K562 (cell line): Measurements from ENCODE around the gene TCF12. TPM values are rescaled to one million over a fixed set of nuclear protein-coding genes. Genes with fewer than 3 reads are reported as not detected.

Source experiments
- ATAC-seq: fragments of 200-7000 bp; cut with Tn5 transposase; 3 replicates; pipeline ENCODE4 v1.9.1; 2020; ENCODE audit warnings: moderate library complexity
- BruUV-seq: library from RNA; stranded (reverse); fragments of 400-500 nt; replicated peaks from 2 replicates; lab custom pipeline; 2021; lab: Mats Ljungman, UMichigan
- CTCF ChIA-PET: fragments of 300-600 bp; formaldehyde crosslinking; extraction: SDS; loops from one replicate; lab custom pipeline; 2021; ENCODE audit warnings: low intra/inter-chr PET ratio; lab: Yijun Ruan, JAX
- POLR2A ChIA-PET: fragments of 300-600, 350-650 bp; sonication (Branson Sonifier 250); formaldehyde crosslinking; extraction: SDS; loops from one replicate; lab custom pipeline; 2021; ENCODE audit warnings: antibody characterized with exemption, inconsistent platforms; lab: Yijun Ruan, JAX
- DNase-seq, 4 experiments: peaks; one replicate each; pipeline versions ENCODE4 v3.0.0 to v3.0.0-alpha.2; 2011 to 2018; ENCODE audit warnings: low spot score in 3 of 4, mixed read lengths in 3 of 4; ENCODE audit errors: extremely low read depth in 1 of 4
- FAIRE-seq: peaks from 2 replicates; lab custom pipeline; 2011; peaks lifted over from hg19 to GRCh38; lab: Jason Lieb, UNC
- H2AFZ ChIP-seq: 2 replicates; pipeline ENCODE4 v1.6.0; 2011; ENCODE audit warnings: low read depth, low read length, control low read depth, inconsistent platforms
- H3K27ac ChIP-seq: fragments of 200-600 bp; 3 replicates; pipeline ENCODE4 v1.8.0; 2011; ENCODE audit warnings: low read depth, mild to moderate bottlenecking, control low read depth, inconsistent platforms, low read length, moderate library complexity, mixed read lengths; ENCODE audit errors: extremely low read depth
- H3K27me3 ChIP-seq, 2 experiments: fragments of 300-600 bp in 1 of 2; 2 replicates in 1 of 2; 3 replicates in 1 of 2; pipeline versions ENCODE4 v1.6.0 to v1.8.0; 2011; ENCODE audit warnings: inconsistent platforms in 2 of 2, low read length in 2 of 2, mild to moderate bottlenecking in 1 of 2, mixed read lengths in 1 of 2, moderate library complexity in 1 of 2; ENCODE audit not compliant: control insufficient read depth in 2 of 2, insufficient read depth in 2 of 2
- H3K36me3 ChIP-seq: fragments of 300-600 bp; 3 replicates; pipeline ENCODE4 v1.8.0; 2011; ENCODE audit warnings: mild to moderate bottlenecking, low read length, inconsistent platforms; ENCODE audit not compliant: control insufficient read depth, insufficient read depth
- H3K4me1 ChIP-seq, 2 experiments: fragments of 200-600 bp in 1 of 2; replicated peaks in 1 of 2; 2 replicates in 1 of 2; 3 replicates in 1 of 2; pipeline versions ENCODE4 v1.5.1 to v1.8.0; 2011; ENCODE audit warnings: inconsistent platforms in 2 of 2, low read length in 2 of 2, mild to moderate bottlenecking in 1 of 2, mixed read lengths in 1 of 2, moderate library complexity in 1 of 2; ENCODE audit not compliant: control insufficient read depth in 2 of 2, insufficient read depth in 2 of 2
- H3K4me2 ChIP-seq: 2 replicates; pipeline ENCODE4 v1.6.1; 2011; ENCODE audit warnings: low read length, control low read depth, inconsistent platforms, mixed read lengths; ENCODE audit not compliant: insufficient read depth
- H3K4me3 ChIP-seq: fragments of 200-600 bp; sonication (generic), shearing (Covaris generic); 2 replicates; pipeline ENCODE4 v1.5.1; 2016; ENCODE audit warnings: control low read depth, inconsistent platforms
- H3K79me2 ChIP-seq: fragments of 200-600 bp; 3 replicates; pipeline ENCODE4 v1.8.0; 2011; ENCODE audit warnings: low read length, inconsistent platforms; ENCODE audit not compliant: control insufficient read depth, insufficient read depth
- H3K9ac ChIP-seq, 2 experiments: 2 replicates each; pipeline versions ENCODE4 v1.6.0 to v1.6.1; 2011; ENCODE audit warnings: low read depth in 2 of 2, low read length in 2 of 2, control low read depth in 1 of 2, inconsistent platforms in 1 of 2, mild to moderate bottlenecking in 1 of 2, mixed read lengths in 1 of 2; ENCODE audit not compliant: insufficient read depth in 1 of 2
- H3K9me1 ChIP-seq: one replicate; pipeline ENCODE4 v1.6.0; 2011; ENCODE audit warnings: inconsistent platforms, mild to moderate bottlenecking, low read length, moderate library complexity; ENCODE audit not compliant: control insufficient read depth, insufficient read depth
- H3K9me3 ChIP-seq: replicated peaks from 2 replicates; pipeline ENCODE4 v1.5.1; 2011; ENCODE audit warnings: low read depth, low read length, inconsistent platforms; ENCODE audit not compliant: control insufficient read depth, insufficient read depth
- H4K20me1 ChIP-seq: replicated peaks from 2 replicates; pipeline ENCODE4 v1.6.1; 2011; ENCODE audit warnings: low read length, inconsistent platforms, mixed read lengths; ENCODE audit not compliant: control insufficient read depth, insufficient read depth
- C11orf30 ChIP-seq: fragments of 450-650 bp; IDR thresholded peaks from 2 replicates; pipeline ENCODE4 v1.6.1; 2016; ENCODE audit warnings: low read depth, mild to moderate bottlenecking
- CREB1 ChIP-seq, 2 experiments: sonication (generic) in 1 of 2; formaldehyde crosslinking in 1 of 2; IDR thresholded peaks; 2 replicates each; pipeline versions ENCODE4 v1.6.1 to v1.8.0; 2012 to 2022; ENCODE audit warnings: inconsistent platforms in 1 of 2, mild to moderate bottlenecking in 1 of 2, missing genetic modification reagents in 1 of 2, moderate library complexity in 1 of 2
- CREM ChIP-seq: IDR thresholded peaks from 2 replicates; pipeline ENCODE4 v1.6.1; 2014; ENCODE audit warnings: antibody characterized with exemption, low read depth
- CTBP1 ChIP-seq: fragments of 450-650 bp; IDR thresholded peaks from 2 replicates; pipeline ENCODE4 v1.6.1; 2016; ENCODE audit warnings: borderline replicate concordance
- DPF2 ChIP-seq: fragments of 450-650 bp; IDR thresholded peaks from 2 replicates; pipeline ENCODE4 v1.6.1; 2016
- FOSL1 ChIP-seq: fragments of 200-800 bp; sonication (Bioruptor generic); conservative IDR thresholded peaks from 2 replicates; pipeline ENCODE4 v1.6.1; 2016; ENCODE audit warnings: missing genetic modification characterization, missing compliant biosample characterization
- JUN ChIP-seq, 2 experiments: sonication (generic) in 1 of 2; formaldehyde crosslinking in 1 of 2; IDR thresholded peaks; 2 replicates each; pipeline versions ENCODE4 v1.6.1 to v1.8.0; 2012 to 2022; ENCODE audit warnings: borderline replicate concordance in 2 of 2, mild to moderate bottlenecking in 2 of 2, improper control_type of control experiment in 1 of 2, low read depth in 1 of 2, low read length in 1 of 2, missing genetic modification reagents in 1 of 2
- KDM1A ChIP-seq, 2 experiments: fragments of 450-650 bp; IDR thresholded peaks; 2 replicates each; pipeline ENCODE4 v1.6.1; 2016; ENCODE audit warnings: mild to moderate bottlenecking in 2 of 2
- LEF1 ChIP-seq: fragments of 450-650 bp; IDR thresholded peaks from 2 replicates; pipeline ENCODE4 v1.6.1; 2016; ENCODE audit warnings: mild to moderate bottlenecking
- MECOM ChIP-seq: fragments of 250-450 bp; sonication (Bioruptor Pico); IDR thresholded peaks from 2 replicates; pipeline ENCODE4 v1.8.0; 2022; ENCODE audit warnings: inconsistent platforms
- MEIS2 ChIP-seq: fragments of 450-650 bp; IDR thresholded peaks from 2 replicates; pipeline ENCODE4 v1.6.1; 2014; ENCODE audit warnings: mild to moderate bottlenecking; ENCODE audit not compliant: partially characterized antibody
- SMAD4 ChIP-seq: fragments of 250-450 bp; sonication (Bioruptor Pico); conservative IDR thresholded peaks from 2 replicates; pipeline ENCODE4 v1.8.0; 2021; ENCODE audit warnings: inconsistent platforms, mild to moderate bottlenecking, moderate library complexity
- TAL1 ChIP-seq: fragments of 450-650 bp; IDR thresholded peaks from 2 replicates; pipeline ENCODE4 v1.6.1; 2016; ENCODE audit warnings: mild to moderate bottlenecking
- TRIM24 ChIP-seq, 2 experiments: fragments of 450-650 bp; IDR thresholded peaks; 2 replicates each; pipeline ENCODE4 v1.6.1; 2016
- TRIM28 ChIP-seq: fragments of 450-650 bp; IDR thresholded peaks from 2 replicates; pipeline ENCODE4 v1.6.1; 2017
- ZFP36 ChIP-seq: fragments of 150-350 bp; IDR thresholded peaks from 2 replicates; pipeline ENCODE4 v1.6.1; 2018; ENCODE audit warnings: low read length, low read depth; ENCODE audit not compliant: partially characterized antibody
- ZNF316 ChIP-seq: fragments of 450-650 bp; IDR thresholded peaks from 2 replicates; pipeline ENCODE4 v1.6.1; 2016
- WGBS: fragments of 100-300 bp; shearing (Covaris generic); methylation state at CpG from one replicate; pipeline ENCODE4 v1.1.6; 2016; ENCODE audit warnings: low coverage, mixed read lengths; ENCODE audit not compliant: insufficient coverage; ENCODE audit errors: missing lambda C conversion rate; 5-methylcytosine and 5-hydroxymethylcytosine counted together
- in situ Hi-C: fragments of 300-500 bp; cut with MboI; formaldehyde crosslinking; loops from 4 replicates; pipeline ENCODE4 v1.15.0; 2018; ENCODE audit warnings: inconsistent platforms, mixed read lengths
- intact Hi-C: fragments of 100-400 bp; cut with micrococcal nuclease; formaldehyde crosslinking; loops from 2 replicates; pipeline ENCODE4 v1.14.2; 2022
- polyA plus RNA-seq, 8 experiments: library from polyadenylated mRNA; depleted of rRNA in 4 of 8; stranded (reverse) in 5 of 8; unstranded in 3 of 8; fragments of >200 nt; fragmentation: Nextera tagmentation in 2 of 8; fragmentation: Illumina TruSeq in 1 of 8; extraction: Ambion mirVana in 2 of 8; extraction: Trizol in 1 of 8; gene quantifications; 2 replicates each; pipeline versions ENCODE4 v1.2.1 to v1.2.3, GENCODE V29; 2011 to 2014; ENCODE audit warnings: inconsistent platforms in 1 of 8, missing spikeins in 1 of 8
- total RNA-seq, 7 experiments: library from RNA; depleted of rRNA in 6 of 7; stranded (reverse); fragments of >200 nt in 6 of 7; fragmentation: Illumina TruSeq in 2 of 7; extraction: Trizol in 2 of 7; gene quantifications; 2 replicates each; pipeline versions ENCODE4 v1.2.1 to v1.2.3, GENCODE V29; 2011 to 2021; ENCODE audit warnings: low replicate concordance in 1 of 7
- TF ChIP-seq, protein P1 (sequence below), 3 experiments: fragments of 200-800 bp in 1 of 3; fragments of 250-450 bp in 1 of 3; fragments of 450-650 bp in 1 of 3; sonication (Bioruptor Pico) in 1 of 3; sonication (Bioruptor generic) in 1 of 3; formaldehyde crosslinking in 1 of 3; IDR thresholded peaks; 2 replicates each; pipeline versions ENCODE4 v1.6.1 to v1.8.0; 2016 to 2022; ENCODE audit warnings: mild to moderate bottlenecking in 2 of 3, missing genetic modification characterization in 2 of 3, missing compliant biosample characterization in 1 of 3, moderate library complexity in 1 of 3
- TF ChIP-seq, protein P2 (sequence below), 2 experiments: fragments of 250-450 bp in 1 of 2; fragments of 450-650 bp in 1 of 2; sonication (Bioruptor Pico) in 1 of 2; IDR thresholded peaks; 2 replicates each; pipeline versions ENCODE4 v1.6.1 to v1.8.0; 2016 to 2021; ENCODE audit warnings: mild to moderate bottlenecking in 2 of 2, moderate library complexity in 2 of 2, missing compliant biosample characterization in 1 of 2, missing genetic modification characterization in 1 of 2

Gene TCF12
- total and polyA plus RNA-seq, 9 of the 15 experiments (the other 6 are each of a cell fraction or from before 2014, with no cell fraction given): 10.5 to 132 (median 52.9) TPM

DNA sequence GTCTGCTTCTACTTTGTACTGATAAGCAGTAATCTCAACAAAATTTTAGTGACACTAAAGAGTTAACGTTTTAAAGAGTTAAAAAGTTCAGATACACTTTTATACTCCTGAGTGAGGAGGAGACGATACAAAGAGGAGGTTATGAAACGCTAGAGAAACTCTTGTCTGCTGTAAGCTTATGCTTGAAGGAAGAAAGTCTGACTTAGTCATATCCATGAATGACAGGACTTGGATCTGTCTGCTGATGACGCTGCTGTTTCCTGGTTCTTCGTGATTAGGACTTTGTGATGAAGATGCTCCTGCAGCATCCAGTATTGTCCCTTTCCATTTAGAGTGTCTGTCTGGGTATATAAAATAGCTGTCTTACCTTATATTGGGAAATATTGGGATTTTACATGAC is 15.8 kb downstream of the TCF12 start:
- H3K27me3 ChIP-seq: no peaks in the 10 kb centered on the region
- peaks cover 98% of the 10 kb centered on the region for H3K79me2 ChIP-seq
- H3K4me2 ChIP-seq: peak overlapping the region; percentile 6; the same call in 1 of the 2 replicates
- peaks cover 0 to 17% of the 10 kb centered on the region in 2 experiments; a peak in 3 of 5 replicates for H3K4me1 ChIP-seq
- H2AFZ ChIP-seq: no peak overlapping the region
- no peak overlapping the region for H3K9ac ChIP-seq
- peaks cover 26% of the 10 kb centered on the region; the same call in 1 of the 3 replicates for H3K36me3 ChIP-seq
- 1% methylated on average over 5 of the region's 5 CpGs for WGBS
- no peaks in the 10 kb centered on the region for H3K9me1 ChIP-seq
- DNase-seq: peak in 3 of 4 experiments; percentile 15 to 68 (median 49)
- peak overlapping the region; percentile 64; the same call in 2 of the 3 replicates for H3K27ac ChIP-seq
- no peak overlapping the region for H3K4me3 ChIP-seq
- ChIA-PET POLR2A (interaction anchor here (1.0 to 1.7 kb wide), 5 partner anchors 9 to 37 kb away, joined by 3 to 8 read pairs (median 3); partner anchors contain the start of gene TCF12), CTCF (no interaction called here)
- peak; percentile 85 for ATAC-seq
- BruUV-seq: no TSS peak
- in situ Hi-C loops (no loop called here), intact Hi-C loops (no loop called here)
- H3K9me3 ChIP-seq: no peaks in the 10 kb centered on the region
- peak; percentile 87 for FAIRE-seq
- peaks cover 7% of the 10 kb centered on the region for H4K20me1 ChIP-seq
- TF ChIP-seq TAL1 (peak; percentile 13; the same call in 1 of the 2 replicates), DPF2 (peak; percentile 72), MEIS2 (peak; percentile 67), LEF1 (0 out of 2 replicates have a peak, but pooled peaks have one; percentile 26), CREB1 (IDR thresholded peaks at IDR 0.05) (peak; percentile 32; the same call in 1 of the 2 replicates), CREB1 (CRISPR knock-in tag; IDR thresholded peaks at IDR 0.05) (0 out of 2 replicates have a peak, but pooled peaks have one; percentile 22), TRIM24 (IDR thresholded peaks at IDR 0.05) (peak in 1 of 2 experiments; percentile 74; a peak in 2 of 4 replicates), ZFP36 (peak; percentile 74), MECOM (CRISPR knock-in tag) (peak; percentile 83), CTBP1 (peak; percentile 77), FOSL1 (tag) (peak; percentile 61), JUN (IDR thresholded peaks at IDR 0.05; ENCODE audit: borderline replicate concordance, low read depth, low read length) (peak; percentile 38; the same call in 1 of the 2 replicates), JUN (CRISPR knock-in tag; IDR thresholded peaks at IDR 0.05; ENCODE audit: borderline replicate concordance) (no peak), ZNF316 (peak; percentile 82), TRIM28 (peak; percentile 81; the same call in 1 of the 2 replicates), SMAD4 (CRISPR knock-in tag) (peak; percentile 73), C11orf30 (0 out of 2 replicates have a peak, but pooled peaks have one; percentile 7), KDM1A (IDR thresholded peaks at IDR 0.05) (peak in 1 of 2 experiments; percentile 55; a peak in 3 of 4 replicates), CREM (peak; percentile 83)
- TF ChIP-seq, protein P1, sequence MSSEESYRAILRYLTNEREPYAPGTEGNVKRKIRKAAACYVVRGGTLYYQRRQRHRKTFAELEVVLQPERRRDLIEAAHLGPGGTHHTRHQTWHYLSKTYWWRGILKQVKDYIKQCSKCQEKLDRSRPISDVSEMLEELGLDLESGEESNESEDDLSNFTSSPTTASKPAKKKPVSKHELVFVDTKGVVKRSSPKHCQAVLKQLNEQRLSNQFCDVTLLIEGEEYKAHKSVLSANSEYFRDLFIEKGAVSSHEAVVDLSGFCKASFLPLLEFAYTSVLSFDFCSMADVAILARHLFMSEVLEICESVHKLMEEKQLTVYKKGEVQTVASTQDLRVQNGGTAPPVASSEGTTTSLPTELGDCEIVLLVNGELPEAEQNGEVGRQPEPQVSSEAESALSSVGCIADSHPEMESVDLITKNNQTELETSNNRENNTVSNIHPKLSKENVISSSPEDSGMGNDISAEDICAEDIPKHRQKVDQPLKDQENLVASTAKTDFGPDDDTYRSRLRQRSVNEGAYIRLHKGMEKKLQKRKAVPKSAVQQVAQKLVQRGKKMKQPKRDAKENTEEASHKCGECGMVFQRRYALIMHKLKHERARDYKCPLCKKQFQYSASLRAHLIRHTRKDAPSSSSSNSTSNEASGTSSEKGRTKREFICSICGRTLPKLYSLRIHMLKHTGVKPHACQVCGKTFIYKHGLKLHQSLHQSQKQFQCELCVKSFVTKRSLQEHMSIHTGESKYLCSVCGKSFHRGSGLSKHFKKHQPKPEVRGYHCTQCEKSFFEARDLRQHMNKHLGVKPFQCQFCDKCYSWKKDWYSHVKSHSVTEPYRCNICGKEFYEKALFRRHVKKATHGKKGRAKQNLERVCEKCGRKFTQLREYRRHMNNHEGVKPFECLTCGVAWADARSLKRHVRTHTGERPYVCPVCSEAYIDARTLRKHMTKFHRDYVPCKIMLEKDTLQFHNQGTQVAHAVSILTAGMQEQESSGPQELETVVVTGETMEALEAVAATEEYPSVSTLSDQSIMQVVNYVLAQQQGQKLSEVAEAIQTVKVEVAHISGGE (CRISPR knock-in tag; IDR thresholded peaks at IDR 0.05): no peak
- TF ChIP-seq, protein P2, sequence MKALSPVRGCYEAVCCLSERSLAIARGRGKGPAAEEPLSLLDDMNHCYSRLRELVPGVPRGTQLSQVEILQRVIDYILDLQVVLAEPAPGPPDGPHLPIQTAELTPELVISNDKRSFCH (CRISPR knock-in tag; IDR thresholded peaks at IDR 0.05): no peak
- TF ChIP-seq, protein P2 (tag; IDR thresholded peaks at IDR 0.05): no peak
